ENCODE data around the gene RPL18A. TPM values are rescaled to one million over a fixed set of nuclear protein-coding genes. Genes with fewer than 3 reads are reported as not detected.

The RPL18A gene
- total RNA-seq, 1 experiment from 2014 or later = 1,852 TPM

DNA sequence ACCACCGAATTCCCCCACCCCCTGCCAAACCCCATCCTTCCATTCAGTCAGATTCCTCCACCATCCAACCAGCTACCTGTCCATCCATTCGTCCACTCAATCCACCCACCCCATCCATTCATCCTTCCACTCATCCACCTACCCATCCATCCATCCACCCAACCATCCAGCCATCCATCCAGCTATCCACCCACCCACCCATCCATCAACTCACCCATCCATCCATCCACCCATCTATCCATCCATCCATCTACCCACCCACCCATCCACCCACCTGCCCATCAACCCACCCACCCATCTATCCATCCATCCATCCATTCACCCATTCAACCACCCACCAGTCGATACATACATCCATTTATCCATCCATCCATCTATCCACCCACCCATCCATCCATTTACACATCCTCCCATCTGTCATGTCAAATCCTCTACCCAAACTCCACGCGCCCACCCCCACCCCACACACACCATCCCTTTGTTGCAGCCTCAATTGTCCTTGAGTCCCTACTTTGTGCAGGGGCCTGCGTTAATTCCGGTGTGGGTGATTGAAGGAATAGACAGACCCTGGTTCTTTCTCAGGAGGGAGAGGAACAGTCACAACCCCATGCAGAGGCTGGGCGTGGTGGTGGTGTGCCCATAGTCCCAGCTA, 6.7 kb downstream of the RPL18A start:
- ChIA-PET POLR2A (ENCODE audit: low non-redundant PET) (interaction anchor here (0.6 to 0.7 kb wide), 4 partner anchors 10 to 562 kb away, joined by 3 to 6 read pairs (median 4); no protein-coding TSS in a partner anchor), CTCF (no interaction called here)
- no TSS peak for BruUV-seq (replicated peaks)
- no peak for DNase-seq (ENCODE audit: low spot score)
- intact Hi-C loops (cut with micrococcal nuclease; ENCODE audit: unreplicated experiment) = no loop called here
- peaks cover 41% of the 10 kb centered on the region for H3K36me3 ChIP-seq (ENCODE audit: insufficient read depth, low read length, poor library complexity, severe bottlenecking)
- H3K27me3 ChIP-seq (replicated peaks; ENCODE audit: insufficient read depth, low read depth, low read length, poor library complexity) = peaks cover 32% of the 10 kb centered on the region
- H3K4me3 ChIP-seq (ENCODE audit: low read depth, low read length, poor library complexity, severe bottlenecking) = no peak overlapping the region
- TF ChIP-seq EZH2 (IDR thresholded peaks at IDR 0.05; ENCODE audit: borderline replicate concordance, low read depth, low read length, poor library complexity, severe bottlenecking) = no peak
- H3K27ac ChIP-seq (ENCODE audit: low read depth, low read length, poor library complexity, severe bottlenecking) = no peak overlapping the region
- no peaks in the 10 kb centered on the region for H3K9me3 ChIP-seq (ENCODE audit: low read depth, low read length, poor library complexity, severe bottlenecking)
- peaks cover 8% of the 10 kb centered on the region for H3K4me1 ChIP-seq (ENCODE audit: insufficient read depth, low read length, poor library complexity, severe bottlenecking)

GRCh38 chr19:17866964-17867486, 7.3 kb downstream of the RPL18A start:
- Histone ChIP-seq H3K27me3 (replicated peaks; ENCODE audit: insufficient read depth, low read depth, low read length, poor library complexity) (peaks cover 37% of the 10 kb centered on the region), H3K27ac (ENCODE audit: low read depth, low read length, poor library complexity, severe bottlenecking) (no peak overlapping the region), H3K4me1 (ENCODE audit: insufficient read depth, low read length, poor library complexity, severe bottlenecking) (peaks cover 2% of the 10 kb centered on the region), H3K9me3 (ENCODE audit: low read depth, low read length, poor library complexity, severe bottlenecking) (no peaks in the 10 kb centered on the region), H3K36me3 (ENCODE audit: insufficient read depth, low read length, poor library complexity, severe bottlenecking) (peaks cover 35% of the 10 kb centered on the region), H3K4me3 (ENCODE audit: low read depth, low read length, poor library complexity, severe bottlenecking) (no peak overlapping the region)
- TF ChIP-seq EZH2 (IDR thresholded peaks at IDR 0.05; ENCODE audit: borderline replicate concordance, low read depth, low read length, poor library complexity, severe bottlenecking) = no peak
- CTCF ChIA-PET = no interaction called here
- no peak for DNase-seq (ENCODE audit: low spot score)
- no TSS peak for BruUV-seq (replicated peaks)
- intact Hi-C loops (cut with micrococcal nuclease; ENCODE audit: unreplicated experiment) = no loop called here
- POLR2A ChIA-PET (ENCODE audit: low non-redundant PET) = interaction anchor here (0.7 kb wide), 1 partner anchor 728 kb away, joined by 6 read pairs; no protein-coding TSS in a partner anchor

DNA sequence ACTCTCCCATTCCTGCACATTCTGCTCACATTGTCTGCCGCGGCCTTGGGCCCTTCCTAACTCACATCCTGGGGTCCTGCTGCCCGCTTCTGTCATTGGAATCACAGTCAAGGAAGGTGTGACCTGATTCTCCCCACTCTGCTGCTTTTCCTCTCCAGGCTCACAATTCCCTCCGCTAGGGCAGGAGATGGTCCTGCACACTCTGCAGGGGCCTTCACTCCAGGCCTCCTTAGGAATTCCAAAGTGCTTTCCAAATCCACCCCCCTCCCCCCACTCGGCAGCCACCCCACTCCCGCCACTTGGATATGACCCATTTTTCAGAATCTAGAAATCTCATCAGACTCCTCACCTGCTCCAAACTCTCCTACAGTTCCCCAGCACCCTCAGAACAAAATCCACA, 9.0 kb downstream of the RPL18A start:
- H3K4me3 ChIP-seq (ENCODE audit: low read depth, low read length, poor library complexity, severe bottlenecking) = no peak overlapping the region
- no peak for DNase-seq (ENCODE audit: low spot score)
- peaks cover 51% of the 10 kb centered on the region for H3K27me3 ChIP-seq (replicated peaks; ENCODE audit: insufficient read depth, low read depth, low read length, poor library complexity)
- H3K36me3 ChIP-seq (ENCODE audit: insufficient read depth, low read length, poor library complexity, severe bottlenecking) = peaks cover 19% of the 10 kb centered on the region
- ChIA-PET POLR2A (ENCODE audit: low non-redundant PET) (no interaction called here), CTCF (no interaction called here)
- peaks cover 3% of the 10 kb centered on the region for H3K4me1 ChIP-seq (ENCODE audit: insufficient read depth, low read length, poor library complexity, severe bottlenecking)
- intact Hi-C loops (cut with micrococcal nuclease; ENCODE audit: unreplicated experiment) = no loop called here
- no peak for TF ChIP-seq CTCF (conservative IDR thresholded peaks at IDR 0.05; ENCODE audit: low read depth, low read length)
- TF ChIP-seq EZH2 (IDR thresholded peaks at IDR 0.05; ENCODE audit: borderline replicate concordance, low read depth, low read length, poor library complexity, severe bottlenecking) = no peak
- no peaks in the 10 kb centered on the region for H3K9me3 ChIP-seq (ENCODE audit: low read depth, low read length, poor library complexity, severe bottlenecking)
- no TSS peak for BruUV-seq (replicated peaks)
- no peak overlapping the region for H3K27ac ChIP-seq (ENCODE audit: low read depth, low read length, poor library complexity, severe bottlenecking)

- peaks cover 54% of the 10 kb centered on the region for H3K27me3 ChIP-seq (replicated peaks; ENCODE audit: insufficient read depth, low read depth, low read length, poor library complexity)
- no peak for TF ChIP-seq CTCF (conservative IDR thresholded peaks at IDR 0.05; ENCODE audit: low read depth, low read length)
- TF ChIP-seq EZH2 (IDR thresholded peaks at IDR 0.05; ENCODE audit: borderline replicate concordance, low read depth, low read length, poor library complexity, severe bottlenecking) = no peak
- no peak for DNase-seq (ENCODE audit: low spot score)
- intact Hi-C loops (cut with micrococcal nuclease; ENCODE audit: unreplicated experiment) = no loop called here
- H3K27ac ChIP-seq (ENCODE audit: low read depth, low read length, poor library complexity, severe bottlenecking) = no peak overlapping the region
- peaks cover 14% of the 10 kb centered on the region for H3K36me3 ChIP-seq (ENCODE audit: insufficient read depth, low read length, poor library complexity, severe bottlenecking)
- peaks cover 5% of the 10 kb centered on the region for H3K4me1 ChIP-seq (ENCODE audit: insufficient read depth, low read length, poor library complexity, severe bottlenecking)
- H3K4me3 ChIP-seq (ENCODE audit: low read depth, low read length, poor library complexity, severe bottlenecking) = no peak overlapping the region
- BruUV-seq (replicated peaks) = no TSS peak
- POLR2A ChIA-PET (ENCODE audit: low non-redundant PET) = interaction anchor here (0.6 kb wide), 1 partner anchor 195 kb away, joined by 5 read pairs; no protein-coding TSS in a partner anchor
- no peaks in the 10 kb centered on the region for H3K9me3 ChIP-seq (ENCODE audit: low read depth, low read length, poor library complexity, severe bottlenecking)
- CTCF ChIA-PET = no interaction called here
These were observed 9.5 kb downstream of the RPL18A start for GRCh38 chr19:17869114-17869608.
